ENCODE results near the gene CSMD2.

Gene CSMD2

GRCh38 chr1:33784876-33785275, 380.2 kb downstream of the CSMD2 start:
- no peak for ATAC-seq
- TF ChIP-seq ZC3H10 (CRISPR knock-in tag; IDR thresholded peaks at IDR 0.05) = no peak

GRCh38 chr1:33782776-33783175, 382.3 kb downstream of the CSMD2 start:
- TF ChIP-seq TCF4 (CRISPR knock-in tag; IDR thresholded peaks at IDR 0.05; ENCODE audit: borderline replicate concordance) (no peak), PPARA (CRISPR knock-in tag; IDR thresholded peaks at IDR 0.05; ENCODE audit: borderline replicate concordance) (no peak), ZNF70 (CRISPR knock-in tag; IDR thresholded peaks at IDR 0.05) (no peak), GLIS3 (CRISPR knock-in tag; IDR thresholded peaks at IDR 0.05) (no peak), CSDC2 (CRISPR knock-in tag; IDR thresholded peaks at IDR 0.05) (no peak), ZC3H10 (CRISPR knock-in tag; IDR thresholded peaks at IDR 0.05) (no peak), ISL1 (CRISPR knock-in tag; IDR thresholded peaks at IDR 0.05) (no peak), ZFP30 (CRISPR knock-in tag; IDR thresholded peaks at IDR 0.05) (no peak), PATZ1 (CRISPR knock-in tag; IDR thresholded peaks at IDR 0.05; ENCODE audit: borderline replicate concordance) (no peak), ZNF565 (CRISPR knock-in tag; conservative IDR thresholded peaks at IDR 0.05; ENCODE audit: low read depth) (no peak), TOX (CRISPR knock-in tag; IDR thresholded peaks at IDR 0.05; ENCODE audit: borderline replicate concordance) (no peak)
- ATAC-seq = no peak

GRCh38 chr1:33781652-33782051, 383.4 kb downstream of the CSMD2 start:
- ATAC-seq = no peak

GRCh38 chr1:33777337-33777736, 387.7 kb downstream of the CSMD2 start:
- TF ChIP-seq ESRRG (CRISPR knock-in tag; IDR thresholded peaks at IDR 0.05) = no peak
- no peak for TF ChIP-seq BACH2 (CRISPR knock-in tag; IDR thresholded peaks at IDR 0.05; ENCODE audit: borderline replicate concordance)
- TF ChIP-seq ZNF8 (CRISPR knock-in tag; IDR thresholded peaks at IDR 0.05) = no peak
- TF ChIP-seq SNAI2 (CRISPR knock-in tag; IDR thresholded peaks at IDR 0.05) = no peak
- TF ChIP-seq TCF4 (CRISPR knock-in tag; IDR thresholded peaks at IDR 0.05; ENCODE audit: borderline replicate concordance) = no peak
- TF ChIP-seq TOX (CRISPR knock-in tag; IDR thresholded peaks at IDR 0.05; ENCODE audit: borderline replicate concordance) = no peak
- TF ChIP-seq PPARA (CRISPR knock-in tag; IDR thresholded peaks at IDR 0.05; ENCODE audit: borderline replicate concordance) = no peak
- TF ChIP-seq TSHZ2 (CRISPR knock-in tag; IDR thresholded peaks at IDR 0.05) = no peak
- no peak for TF ChIP-seq CREB5 (CRISPR knock-in tag; IDR thresholded peaks at IDR 0.05; ENCODE audit: low read depth)
- no peak for TF ChIP-seq CSRNP3 (CRISPR knock-in tag; IDR thresholded peaks at IDR 0.05)
- no peak for TF ChIP-seq ZFP3 (CRISPR knock-in tag; IDR thresholded peaks at IDR 0.05)
- no peak for TF ChIP-seq ZFP30 (CRISPR knock-in tag; IDR thresholded peaks at IDR 0.05)
- TF ChIP-seq RARB (CRISPR knock-in tag; IDR thresholded peaks at IDR 0.05) = no peak
- no peak for TF ChIP-seq CSDC2 (CRISPR knock-in tag; IDR thresholded peaks at IDR 0.05)
- no peak for TF ChIP-seq ISL1 (CRISPR knock-in tag; IDR thresholded peaks at IDR 0.05)
- TF ChIP-seq PATZ1 (CRISPR knock-in tag; IDR thresholded peaks at IDR 0.05; ENCODE audit: borderline replicate concordance) = no peak
- TF ChIP-seq ZNF565 (CRISPR knock-in tag; conservative IDR thresholded peaks at IDR 0.05; ENCODE audit: low read depth) = no peak
- TF ChIP-seq GLIS3 (CRISPR knock-in tag; IDR thresholded peaks at IDR 0.05) = no peak
- no peak for ATAC-seq

More at GRCh38 chr1:33781652-33782051, 383.4 kb downstream of the CSMD2 start:
- no peak for TF ChIP-seq ZNF8 (CRISPR knock-in tag; IDR thresholded peaks at IDR 0.05)
- TF ChIP-seq CSDC2 (CRISPR knock-in tag; IDR thresholded peaks at IDR 0.05) = no peak
- no peak for TF ChIP-seq ARNTL (CRISPR knock-in tag; IDR thresholded peaks at IDR 0.05; ENCODE audit: borderline replicate concordance, low read depth)
- no peak for TF ChIP-seq POU6F1 (CRISPR knock-in tag; IDR thresholded peaks at IDR 0.05; ENCODE audit: borderline replicate concordance, low read depth)
- no peak for TF ChIP-seq BACH2 (CRISPR knock-in tag; IDR thresholded peaks at IDR 0.05; ENCODE audit: borderline replicate concordance)
- no peak for TF ChIP-seq ZC3H10 (CRISPR knock-in tag; IDR thresholded peaks at IDR 0.05)
- no peak for TF ChIP-seq ESRRG (CRISPR knock-in tag; IDR thresholded peaks at IDR 0.05)
- no peak for TF ChIP-seq GLIS3 (CRISPR knock-in tag; IDR thresholded peaks at IDR 0.05)

Measured in SK-N-SH treated with all-trans-retinoic acid at 6 μM for 48 hours (cell line).